Spinal cord (tissue), 10 donors: ENCODE measurements around the gene CDC5L. TPM values are rescaled to one million over a fixed set of nuclear protein-coding genes. Genes with fewer than 3 reads are reported as not detected.

Source experiments
- DNase-seq, 6 donors: peaks; one replicate each; pipeline versions ENCODE4 v3.0.0 to v3.0.0-alpha.2; 2013 to 2015; ENCODE audit warnings: low spot score in 6 of 6, low read depth in 4 of 6
- H3K27ac ChIP-seq: one replicate; pipeline ENCODE4 v1.5.1; 2013; ENCODE audit warnings: low read depth, low read length, control low read depth
- H3K27me3 ChIP-seq: one replicate; pipeline ENCODE4 v1.6.1; 2013; ENCODE audit warnings: low read length; ENCODE audit not compliant: control insufficient read depth, insufficient read depth
- H3K36me3 ChIP-seq: one replicate; pipeline ENCODE4 v1.6.1; 2013; ENCODE audit warnings: low read length; ENCODE audit not compliant: control insufficient read depth, insufficient read depth
- H3K4me1 ChIP-seq: one replicate; pipeline ENCODE4 v1.6.1; 2013; ENCODE audit warnings: low read length; ENCODE audit not compliant: control insufficient read depth, insufficient read depth
- H3K4me3 ChIP-seq: one replicate; pipeline ENCODE4 v1.5.1; 2013; ENCODE audit warnings: low read depth, low read length, control low read depth
- H3K9me3 ChIP-seq: one replicate; pipeline ENCODE4 v1.6.1; 2013; ENCODE audit warnings: low read length; ENCODE audit not compliant: control insufficient read depth, insufficient read depth
- WGBS: methylation state at CpG from one replicate; pipeline ENCODE4 v1.1.5; 2013; ENCODE audit warnings: missing lambda C conversion rate; ENCODE audit not compliant: insufficient coverage; 5-methylcytosine and 5-hydroxymethylcytosine counted together
- polyA plus RNA-seq, 2 donors: library from polyadenylated mRNA; unstranded; fragments of 120-200 nt; gene quantifications; one replicate each; pipeline ENCODE4 v1.2.1, GENCODE V29; 2013; ENCODE audit not compliant: insufficient read length in 2 of 2
- total RNA-seq, 2 donors: library from RNA; depleted of rRNA in 1 of 2; stranded (reverse); fragments of 120-200 nt in 1 of 2; fragments of >200 nt in 1 of 2; gene quantifications; one replicate each; pipeline versions ENCODE4 v1.2.3 to v1.2.4, GENCODE V29; 2013 to 2014
- donor health status: healthy.

The CDC5L gene
- total and polyA plus RNA-seq, 4 donors, result 22.2 to 31.8 (median 28.7) TPM

DNA sequence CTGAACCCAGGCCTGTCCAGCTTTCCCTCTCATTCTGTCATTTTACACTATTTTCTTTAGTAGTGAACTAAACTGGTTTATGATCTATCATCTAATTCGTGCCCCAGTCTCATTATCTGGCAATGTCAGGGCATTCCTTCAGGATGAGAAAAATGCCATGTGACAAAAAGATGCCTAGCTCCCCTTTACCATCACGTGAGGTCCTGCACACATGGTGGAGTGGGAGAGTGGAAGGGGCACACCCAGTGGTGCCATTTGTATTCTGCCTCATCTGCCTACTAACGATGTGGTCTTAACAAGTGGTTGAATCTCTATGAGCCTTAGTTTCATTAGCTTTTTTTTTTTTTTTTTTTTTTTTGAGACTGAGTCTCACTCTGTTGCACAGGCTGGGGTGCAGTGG, 41.2 kb downstream of the CDC5L start:
- H3K9me3 ChIP-seq, result no peaks in the 10 kb centered on the region
- no peak for DNase-seq
- WGBS, result no CpG with 5 or more reads among the region's 3 CpGs
- no peak overlapping the region for H3K4me3 ChIP-seq
- no peaks in the 10 kb centered on the region for H3K4me1 ChIP-seq
- H3K36me3 ChIP-seq, result peaks cover 10% of the 10 kb centered on the region
- no peaks in the 10 kb centered on the region for H3K27me3 ChIP-seq
- no peak overlapping the region for H3K27ac ChIP-seq

GRCh38 chr6:44430326-44430725, 42.8 kb downstream of the CDC5L start:
- Histone ChIP-seq H3K27ac (no peak overlapping the region), H3K36me3 (peaks cover 10% of the 10 kb centered on the region), H3K9me3 (no peaks in the 10 kb centered on the region), H3K27me3 (no peaks in the 10 kb centered on the region), H3K4me1 (no peaks in the 10 kb centered on the region), H3K4me3 (no peak overlapping the region)
- peak in 1 of 6 donors; percentile 58 for DNase-seq
- no CpG with 5 or more reads among the region's 2 CpGs for WGBS

- peaks cover 10% of the 10 kb centered on the region for H3K36me3 ChIP-seq
- DNase-seq, result peak; percentile 28 to 90 (median 62)
- no peaks in the 10 kb centered on the region for H3K4me1 ChIP-seq
These were observed 43.7 kb downstream of the CDC5L start for GRCh38 chr6:44431118-44431725.

DNA sequence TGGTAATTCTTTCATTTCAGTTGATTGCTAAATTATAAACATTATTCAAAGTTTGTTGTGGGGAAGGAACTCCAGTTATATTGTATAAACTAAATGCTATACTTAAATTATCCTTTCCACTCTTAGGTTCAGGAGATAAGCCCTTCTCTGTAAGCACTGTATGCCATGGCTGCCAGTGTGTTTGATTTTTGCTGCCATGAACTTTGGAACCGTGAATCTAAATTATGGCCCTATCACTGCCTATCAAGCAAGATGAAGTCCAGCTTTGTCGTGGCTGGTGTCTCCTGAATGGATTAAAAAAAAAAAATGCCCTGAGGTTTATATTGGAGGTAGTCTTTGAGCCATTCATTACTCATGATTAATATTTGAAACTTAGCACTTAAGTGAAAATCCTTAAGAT, 44.7 kb downstream of the CDC5L start:
- H3K4me1 ChIP-seq, result no peaks in the 10 kb centered on the region
- no CpG with 5 or more reads among the region's 2 CpGs for WGBS
- H3K27ac ChIP-seq, result no peak overlapping the region
- peaks cover 10% of the 10 kb centered on the region for H3K36me3 ChIP-seq
- no peak overlapping the region for H3K4me3 ChIP-seq
- H3K27me3 ChIP-seq, result no peaks in the 10 kb centered on the region
- H3K9me3 ChIP-seq, result no peaks in the 10 kb centered on the region
- DNase-seq, result no peak

More at GRCh38 chr6:44431118-44431725, 43.7 kb downstream of the CDC5L start:
- Histone ChIP-seq H3K4me3 (no peak overlapping the region), H3K27me3 (no peaks in the 10 kb centered on the region), H3K27ac (no peak overlapping the region), H3K9me3 (no peaks in the 10 kb centered on the region)
- no CpG with 5 or more reads among the region's 1 CpG for WGBS

DNA sequence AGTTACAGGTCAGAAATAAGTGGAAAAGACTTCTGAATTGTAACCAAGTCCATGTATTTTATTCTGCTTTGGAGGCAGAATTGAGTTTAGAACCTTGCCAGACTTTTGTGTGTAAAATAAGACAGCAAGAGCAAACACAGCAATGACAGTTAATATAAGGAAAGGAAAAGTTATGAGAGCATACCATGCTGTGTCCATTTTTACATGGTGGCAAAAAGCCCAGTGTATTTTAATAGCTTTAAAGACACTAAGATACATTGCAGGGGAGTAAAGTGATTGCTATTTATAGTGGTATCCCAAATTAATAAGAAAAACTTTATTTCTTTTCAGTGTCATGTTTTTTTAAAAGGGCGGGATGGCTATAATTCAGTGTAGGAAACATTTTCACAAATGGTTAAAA, 45.2 kb downstream of the CDC5L start:
- DNase-seq, result peak in 1 of 6 donors; percentile 8
- Histone ChIP-seq H3K4me1 (no peaks in the 10 kb centered on the region), H3K27me3 (no peaks in the 10 kb centered on the region), H3K4me3 (no peak overlapping the region), H3K27ac (no peak overlapping the region), H3K9me3 (no peaks in the 10 kb centered on the region), H3K36me3 (peaks cover 10% of the 10 kb centered on the region)
- WGBS, result no CpG with 5 or more reads among the region's 1 CpG

DNA sequence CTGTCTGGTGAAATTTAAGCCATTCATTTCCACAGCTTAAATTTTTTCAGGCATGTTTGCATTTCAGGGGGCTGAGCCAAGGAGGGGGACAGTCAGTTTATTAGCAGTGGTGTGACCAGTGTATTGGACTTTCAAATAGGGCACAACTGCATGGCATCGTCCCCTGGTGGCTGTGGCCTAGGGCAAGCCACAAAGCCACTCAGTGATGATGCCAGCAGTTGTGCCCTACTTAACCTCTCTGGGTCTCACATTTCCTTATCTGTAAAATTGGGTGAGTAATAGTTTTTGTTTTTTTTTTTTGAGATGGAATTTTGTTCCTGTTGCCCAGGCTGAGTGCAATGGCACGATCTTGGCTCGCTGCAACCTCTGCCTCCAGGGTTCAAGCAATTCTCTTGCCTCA, 48.0 kb downstream of the CDC5L start:
- H3K36me3 ChIP-seq, result peaks cover 3% of the 10 kb centered on the region
- H3K4me1 ChIP-seq, result no peaks in the 10 kb centered on the region
- no peak overlapping the region for H3K4me3 ChIP-seq
- no peaks in the 10 kb centered on the region for H3K9me3 ChIP-seq
- H3K27me3 ChIP-seq, result no peaks in the 10 kb centered on the region
- WGBS, result 100% methylated on average over 2 of the region's 3 CpGs
- no peak for DNase-seq
- no peak overlapping the region for H3K27ac ChIP-seq

DNA sequence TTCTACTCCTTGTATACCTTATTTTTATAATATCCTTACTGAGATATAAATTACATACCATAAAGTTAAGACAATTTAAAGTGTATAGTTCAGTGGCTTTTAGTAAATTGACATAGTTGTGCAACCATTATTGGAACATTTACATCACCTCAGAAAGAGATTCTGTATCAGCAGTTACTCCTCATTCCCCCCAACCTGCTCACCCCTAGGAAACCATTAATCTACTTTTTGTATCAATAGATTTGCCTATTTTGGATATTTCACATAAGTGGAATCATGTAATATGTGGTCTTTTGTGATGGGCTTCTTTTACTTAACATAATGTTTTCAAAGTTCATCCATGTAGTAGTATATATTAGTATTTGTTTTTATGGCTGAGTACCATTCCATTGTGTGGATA, 51.3 kb downstream of the CDC5L start:
- H3K27me3 ChIP-seq, result no peaks in the 10 kb centered on the region
- H3K4me3 ChIP-seq, result no peak overlapping the region
- no peaks in the 10 kb centered on the region for H3K36me3 ChIP-seq
- H3K27ac ChIP-seq, result no peak overlapping the region
- no peaks in the 10 kb centered on the region for H3K4me1 ChIP-seq
- DNase-seq, result no peak
- no peaks in the 10 kb centered on the region for H3K9me3 ChIP-seq

GRCh38 chr6:44439270-44440045, 52.0 kb downstream of the CDC5L start:
- Histone ChIP-seq H3K4me3 (no peak overlapping the region), H3K9me3 (no peaks in the 10 kb centered on the region), H3K4me1 (no peaks in the 10 kb centered on the region), H3K36me3 (no peaks in the 10 kb centered on the region), H3K27me3 (no peaks in the 10 kb centered on the region), H3K27ac (no peak overlapping the region)
- no peak for DNase-seq
- no CpG with 5 or more reads among the region's 6 CpGs for WGBS

DNA sequence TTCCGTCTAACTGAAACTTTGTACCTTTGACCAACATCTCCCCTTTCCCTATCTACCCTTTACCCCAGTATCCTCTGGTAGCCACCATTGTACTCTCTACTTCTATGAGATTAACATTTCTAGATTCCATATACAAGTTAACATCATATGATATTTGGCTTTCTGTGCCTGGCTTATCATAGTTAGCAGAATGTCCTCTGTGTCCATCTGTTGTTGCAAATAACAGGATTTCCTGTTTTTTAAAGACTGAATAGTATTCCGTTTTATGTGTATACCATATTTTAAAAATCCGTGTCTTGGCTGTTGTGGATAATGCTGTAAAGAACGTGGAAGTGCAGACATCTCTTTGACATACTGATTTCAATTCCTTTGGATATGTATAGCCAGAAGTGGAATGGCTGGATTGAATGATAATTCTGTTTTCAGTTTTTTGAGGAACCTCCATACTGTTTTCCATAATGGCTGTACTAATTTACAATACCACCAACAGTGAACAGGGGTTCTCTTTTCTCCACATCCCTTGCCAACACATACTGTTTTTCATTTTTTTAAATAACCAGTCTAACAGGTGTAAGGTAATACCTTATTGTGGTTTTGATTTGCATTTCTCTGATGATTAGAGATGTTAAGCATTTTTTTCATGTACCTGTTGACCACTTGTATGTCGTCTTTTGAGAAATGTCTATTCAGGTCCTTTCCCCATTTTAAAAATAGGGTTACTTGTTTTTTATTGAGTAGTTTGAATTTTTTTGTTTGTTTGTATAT, 53.8 kb downstream of the CDC5L start:
- no peak for DNase-seq
- no peaks in the 10 kb centered on the region for H3K36me3 ChIP-seq
- H3K4me3 ChIP-seq, result no peak overlapping the region
- no peaks in the 10 kb centered on the region for H3K9me3 ChIP-seq
- H3K27ac ChIP-seq, result no peak overlapping the region
- no peaks in the 10 kb centered on the region for H3K27me3 ChIP-seq
- no peaks in the 10 kb centered on the region for H3K4me1 ChIP-seq
- WGBS, result 80% methylated on average over 1 of the region's 5 CpGs
